T-helper 17 cell (primary cell): Measurements from ENCODE around the gene PTPRS. TPM values are rescaled to one million over a fixed set of nuclear protein-coding genes. Genes with fewer than 3 reads are reported as not detected.
"Not testable (repeated sequence)": the region's sequence is repeated elsewhere in the genome, so short reads cannot be mapped to it uniquely, and the experiment has no call there.

Experiments
- ATAC-seq: fragments of 150-1000 bp; cut with Tn5 transposase; 2 replicates; pipeline ENCODE4 v1.10.0; 2021; ENCODE audit warnings: mild to moderate bottlenecking, moderate library complexity
- DNase-seq, 3 donors: peaks; one replicate each; pipeline versions ENCODE4 v3.0.0 to v3.0.0-alpha.2; 2020 to 2021
- H3K9me3 ChIP-seq: one replicate; pipeline ENCODE4 v1.7.0; 2013; ENCODE audit warnings: low read length, mild to moderate bottlenecking; ENCODE audit not compliant: control insufficient read depth, poor library complexity, severe bottlenecking
- H3K27ac Mint-ChIP-seq: one replicate; pipeline ENCODE4 v1.8.0; 2022; ENCODE audit warnings: mild to moderate bottlenecking, moderate library complexity, mixed read lengths
- H3K27me3 Mint-ChIP-seq: one replicate; pipeline ENCODE4 v1.8.0; 2022; ENCODE audit warnings: mixed read lengths
- H3K36me3 Mint-ChIP-seq: one replicate; pipeline ENCODE4 v1.8.0; 2022; ENCODE audit warnings: low read depth, mixed read lengths
- H3K4me1 Mint-ChIP-seq: one replicate; pipeline ENCODE4 v1.8.0; 2022; ENCODE audit warnings: mild to moderate bottlenecking, mixed read lengths
- H3K4me3 Mint-ChIP-seq: one replicate; pipeline ENCODE4 v1.8.0; 2022; ENCODE audit warnings: mild to moderate bottlenecking, moderate library complexity, mixed read lengths
- total RNA-seq, 4 donors: library from RNA in 2 of 4; stranded (reverse) in 2 of 4; gene quantifications; one replicate each; pipeline ENCODE4 v1.2.3 and lab custom pipeline; 2022 to 2026

The PTPRS gene
- total RNA-seq, 2 donors from 2014 or later: 1.2 to 2.9 TPM

- Mint-ChIP-seq H3K4me1 (peaks cover 12% of the 10 kb centered on the region), H3K27ac (no peak overlapping the region), H3K4me3 (no peak overlapping the region), H3K27me3 (peaks cover 56% of the 10 kb centered on the region), H3K36me3 (peaks cover 8% of the 10 kb centered on the region)
- ATAC-seq (no peak), DNase-seq (no peak)
- no peaks in the 10 kb centered on the region for H3K9me3 ChIP-seq
These were observed 5.7 kb downstream of the PTPRS start for GRCh38 chr19:5334824-5335500.

- no peak for ATAC-seq
- peaks cover 8% of the 10 kb centered on the region for H3K36me3 Mint-ChIP-seq
- no peaks in the 10 kb centered on the region for H3K9me3 ChIP-seq
- no peak overlapping the region for H3K27ac Mint-ChIP-seq
- no peak overlapping the region for H3K4me3 Mint-ChIP-seq
- no peak for DNase-seq
- peaks cover 12% of the 10 kb centered on the region for H3K4me1 Mint-ChIP-seq
- peaks cover 54% of the 10 kb centered on the region for H3K27me3 Mint-ChIP-seq
These were observed 6.3 kb downstream of the PTPRS start for GRCh38 chr19:5334366-5334739.

GRCh38 chr19:5333581-5334365 is 6.8 kb downstream of the PTPRS start:
- no peaks in the 10 kb centered on the region for H3K9me3 ChIP-seq
- Mint-ChIP-seq H3K4me1 (peaks cover 7% of the 10 kb centered on the region), H3K27me3 (peaks cover 49% of the 10 kb centered on the region), H3K36me3 (peaks cover 5% of the 10 kb centered on the region), H3K27ac (no peak overlapping the region), H3K4me3 (peak overlapping the region; percentile 19)
- no peak for DNase-seq
- ATAC-seq: no peak

GRCh38 chr19:5332501-5332900 is 8.1 kb downstream of the PTPRS start:
- Mint-ChIP-seq H3K27ac (no peak overlapping the region), H3K4me3 (no peak overlapping the region), H3K36me3 (peaks cover 5% of the 10 kb centered on the region), H3K4me1 (peaks cover 7% of the 10 kb centered on the region), H3K27me3 (peaks cover 46% of the 10 kb centered on the region)
- H3K9me3 ChIP-seq: no peaks in the 10 kb centered on the region
- no peak for ATAC-seq
- no peak for DNase-seq

GRCh38 chr19:5331790-5332189 is 8.8 kb downstream of the PTPRS start:
- H3K4me1 Mint-ChIP-seq: peaks cover 7% of the 10 kb centered on the region
- ATAC-seq (no peak), DNase-seq (no peak)
- H3K9me3 ChIP-seq: no peaks in the 10 kb centered on the region
- peaks cover 5% of the 10 kb centered on the region for H3K36me3 Mint-ChIP-seq
- no peak overlapping the region for H3K27ac Mint-ChIP-seq
- H3K4me3 Mint-ChIP-seq: no peak overlapping the region
- peaks cover 47% of the 10 kb centered on the region for H3K27me3 Mint-ChIP-seq

- ATAC-seq (no peak), DNase-seq (no peak)
- Mint-ChIP-seq H3K27me3 (peaks cover 42% of the 10 kb centered on the region), H3K27ac (no peak overlapping the region), H3K36me3 (peaks cover 2% of the 10 kb centered on the region), H3K4me3 (no peak overlapping the region), H3K4me1 (peaks cover 3% of the 10 kb centered on the region)
- no peaks in the 10 kb centered on the region for H3K9me3 ChIP-seq
These were observed 10.3 kb downstream of the PTPRS start for GRCh38 chr19:5330307-5330720.

GRCh38 chr19:5329141-5329540 is 11.5 kb downstream of the PTPRS start:
- Mint-ChIP-seq H3K27ac (no peak overlapping the region), H3K4me3 (no peak overlapping the region), H3K36me3 (no peaks in the 10 kb centered on the region), H3K27me3 (peaks cover 30% of the 10 kb centered on the region), H3K4me1 (peaks cover 3% of the 10 kb centered on the region)
- no peak for ATAC-seq
- DNase-seq: no peak
- no peaks in the 10 kb centered on the region for H3K9me3 ChIP-seq

GRCh38 chr19:5328407-5328806 is 12.2 kb downstream of the PTPRS start:
- not testable (repeated sequence) for H3K27ac Mint-ChIP-seq, ATAC-seq
- peaks cover 28% of the 10 kb centered on the region for H3K27me3 Mint-ChIP-seq

GRCh38 chr19:5326986-5327623 is 13.5 kb downstream of the PTPRS start:
- no peak overlapping the region for H3K4me3 Mint-ChIP-seq
- H3K4me1 Mint-ChIP-seq: peaks cover 3% of the 10 kb centered on the region

More at GRCh38 chr19:5328407-5328806, 12.2 kb downstream of the PTPRS start:
- H3K36me3 Mint-ChIP-seq, H3K4me1 Mint-ChIP-seq, H3K4me3 Mint-ChIP-seq, DNase-seq, H3K9me3 ChIP-seq: not testable (repeated sequence)

GRCh38 chr19:5326545-5326944 is 14.1 kb downstream of the PTPRS start:
- H3K27me3 Mint-ChIP-seq: peaks cover 34% of the 10 kb centered on the region
- ATAC-seq (no peak), DNase-seq (no peak)
- no peaks in the 10 kb centered on the region for H3K9me3 ChIP-seq
- no peak overlapping the region for H3K4me3 Mint-ChIP-seq
- no peak overlapping the region for H3K27ac Mint-ChIP-seq
- peaks cover 6% of the 10 kb centered on the region for H3K36me3 Mint-ChIP-seq
- H3K4me1 Mint-ChIP-seq: peaks cover 3% of the 10 kb centered on the region

More at GRCh38 chr19:5326986-5327623, 13.5 kb downstream of the PTPRS start:
- DNase-seq (no peak), ATAC-seq (no peak)
- no peak overlapping the region for H3K27ac Mint-ChIP-seq
- H3K27me3 Mint-ChIP-seq: peaks cover 33% of the 10 kb centered on the region
- H3K9me3 ChIP-seq: no peaks in the 10 kb centered on the region
- peaks cover 6% of the 10 kb centered on the region for H3K36me3 Mint-ChIP-seq

GRCh38 chr19:5324947-5325346 is 15.7 kb downstream of the PTPRS start:
- no peak for ATAC-seq
- Mint-ChIP-seq H3K4me3 (no peak overlapping the region), H3K27ac (no peak overlapping the region), H3K27me3 (peaks cover 48% of the 10 kb centered on the region), H3K4me1 (peaks cover 3% of the 10 kb centered on the region), H3K36me3 (peaks cover 6% of the 10 kb centered on the region)
- H3K9me3 ChIP-seq: no peaks in the 10 kb centered on the region
- DNase-seq: no peak

- no peaks in the 10 kb centered on the region for H3K9me3 ChIP-seq
- peaks cover 6% of the 10 kb centered on the region for H3K4me1 Mint-ChIP-seq
- H3K27me3 Mint-ChIP-seq: peaks cover 51% of the 10 kb centered on the region
- H3K4me3 Mint-ChIP-seq: no peak overlapping the region
- peaks cover 6% of the 10 kb centered on the region for H3K36me3 Mint-ChIP-seq
- DNase-seq (no peak), ATAC-seq (no peak)
- H3K27ac Mint-ChIP-seq: no peak overlapping the region
These were observed 17.2 kb downstream of the PTPRS start for GRCh38 chr19:5323475-5323811.

- H3K27ac Mint-ChIP-seq: no peak overlapping the region
- peaks cover 45% of the 10 kb centered on the region for H3K27me3 Mint-ChIP-seq
- H3K4me1 Mint-ChIP-seq: peaks cover 6% of the 10 kb centered on the region
- H3K4me3 Mint-ChIP-seq: peak overlapping the region; percentile 31
- no peaks in the 10 kb centered on the region for H3K9me3 ChIP-seq
- H3K36me3 Mint-ChIP-seq: peaks cover 6% of the 10 kb centered on the region
- ATAC-seq (peak; percentile 41), DNase-seq (no peak)
These were observed 18.5 kb downstream of the PTPRS start for GRCh38 chr19:5321851-5322681.
